ENCODE measurements around the gene COMMD1.

Gene COMMD1

DNA sequence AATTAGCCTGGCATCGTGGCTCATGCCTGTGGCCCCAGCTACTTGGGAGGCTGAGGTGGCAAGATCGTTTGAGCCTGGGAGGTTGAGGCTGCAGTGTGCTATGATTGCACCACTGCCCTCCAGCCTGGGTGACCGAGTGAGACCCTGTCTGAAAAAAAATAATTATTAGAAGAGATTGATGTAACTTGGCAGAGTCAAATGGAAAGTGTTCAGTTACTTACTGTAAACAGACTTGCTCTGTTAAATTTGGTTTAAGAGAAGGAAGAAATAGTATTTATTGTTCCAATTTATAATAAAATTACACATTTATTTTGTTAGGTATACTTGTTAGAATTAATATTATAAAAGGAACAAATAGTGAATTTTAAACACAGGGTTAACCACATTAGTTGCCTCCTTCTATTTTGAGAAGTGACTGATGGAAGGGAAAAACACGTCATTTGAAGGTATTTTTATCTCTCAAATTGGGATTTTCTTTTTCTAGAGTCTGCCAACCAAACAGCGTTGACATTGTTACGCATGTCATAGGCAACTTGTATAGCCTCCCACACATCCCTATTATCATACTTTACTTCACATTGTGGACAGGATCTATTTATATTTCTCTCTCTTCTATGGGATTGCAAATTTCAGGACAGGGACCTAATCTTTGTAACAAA, 171.6 kb downstream of the COMMD1 start:
- H3K36me3 ChIP-seq (ENCODE audit: insufficient read depth, insufficient read length, low read length): no peaks in the 10 kb centered on the region
- no peak overlapping the region for H3K9ac ChIP-seq (ENCODE audit: insufficient read length, low read depth)
- no peak for DNase-seq (ENCODE audit: low read depth, low spot score)
- peaks cover 13% of the 10 kb centered on the region for H3K9me3 ChIP-seq (ENCODE audit: insufficient read depth, low read length)
- peaks cover 4% of the 10 kb centered on the region for H3K4me1 ChIP-seq (ENCODE audit: insufficient read depth, insufficient read length)
- no peak overlapping the region for H3K4me3 ChIP-seq (ENCODE audit: insufficient read length, low read depth)
- H3K27me3 ChIP-seq (ENCODE audit: insufficient read depth, insufficient read length): no peaks in the 10 kb centered on the region
- TF ChIP-seq SUZ12 (IDR thresholded peaks at IDR 0.05; ENCODE audit: extremely low read depth, insufficient read depth, insufficient read length): no peak

DNA sequence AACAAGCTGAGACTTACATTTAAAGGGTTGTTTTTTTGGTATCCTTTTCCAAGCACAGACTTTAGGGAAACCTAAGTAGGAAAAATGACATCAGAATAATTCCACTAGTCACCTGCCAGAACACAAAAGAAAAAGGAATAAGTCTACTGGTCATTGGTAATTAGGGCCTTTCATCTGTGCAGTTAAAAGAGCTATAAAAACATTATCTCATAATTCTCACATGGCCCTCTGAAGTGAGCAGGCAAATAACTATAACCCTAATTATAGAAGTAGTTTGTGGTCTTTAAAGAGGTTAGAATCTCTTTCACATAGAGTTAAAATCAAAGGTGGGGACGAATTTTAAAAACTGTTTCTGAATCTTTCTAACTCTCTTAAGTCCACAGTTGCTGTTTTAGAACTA, 179.3 kb downstream of the COMMD1 start:
- H3K27me3 ChIP-seq (ENCODE audit: insufficient read depth, insufficient read length): no peaks in the 10 kb centered on the region
- no peaks in the 10 kb centered on the region for H3K4me1 ChIP-seq (ENCODE audit: insufficient read depth, insufficient read length)
- H3K4me3 ChIP-seq (ENCODE audit: insufficient read length, low read depth): no peak overlapping the region
- TF ChIP-seq SUZ12 (IDR thresholded peaks at IDR 0.05; ENCODE audit: extremely low read depth, insufficient read depth, insufficient read length): no peak
- no peak for TF ChIP-seq YY1 (IDR thresholded peaks at IDR 0.05; ENCODE audit: insufficient read depth, insufficient read length)
- no peak for TF ChIP-seq ZNF274 (IDR thresholded peaks at IDR 0.05; ENCODE audit: low read depth, low read length)
- no peaks in the 10 kb centered on the region for H3K36me3 ChIP-seq (ENCODE audit: insufficient read depth, insufficient read length, low read length)
- no peaks in the 10 kb centered on the region for H3K9me3 ChIP-seq (ENCODE audit: insufficient read depth, low read length)
- DNase-seq (ENCODE audit: low read depth, low spot score): no peak
- no peak overlapping the region for H3K9ac ChIP-seq (ENCODE audit: insufficient read length, low read depth)

DNA sequence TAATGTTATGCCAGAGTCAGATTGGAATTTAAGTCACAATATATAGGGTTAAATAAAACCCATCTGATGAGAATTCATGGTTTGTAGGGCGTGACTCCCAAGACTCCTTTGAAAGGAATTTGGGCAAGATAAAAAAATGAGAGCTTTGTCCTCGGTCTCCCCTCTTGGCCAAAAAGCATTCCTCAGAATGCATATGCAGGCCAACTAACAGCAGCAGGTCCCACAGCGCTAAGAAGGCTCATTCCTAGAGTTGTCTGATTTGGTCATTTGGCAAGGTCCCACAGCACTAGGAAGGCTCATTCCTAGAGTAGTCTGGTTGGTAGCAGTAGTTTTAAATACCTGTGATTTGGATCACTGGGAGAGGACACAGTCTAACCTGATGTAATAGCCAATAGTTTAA, 184.2 kb downstream of the COMMD1 start:
- no peaks in the 10 kb centered on the region for H3K9me3 ChIP-seq (ENCODE audit: insufficient read depth, low read length)
- DNase-seq (ENCODE audit: low read depth, low spot score): no peak
- no peaks in the 10 kb centered on the region for H3K36me3 ChIP-seq (ENCODE audit: insufficient read depth, insufficient read length, low read length)
- H3K27me3 ChIP-seq (ENCODE audit: insufficient read depth, insufficient read length): no peaks in the 10 kb centered on the region
- no peak overlapping the region for H3K4me3 ChIP-seq (ENCODE audit: insufficient read length, low read depth)
- H3K4me1 ChIP-seq (ENCODE audit: insufficient read depth, insufficient read length): no peaks in the 10 kb centered on the region
- no peak for TF ChIP-seq ZNF274 (IDR thresholded peaks at IDR 0.05; ENCODE audit: low read depth, low read length)
- no peak for TF ChIP-seq SUZ12 (IDR thresholded peaks at IDR 0.05; ENCODE audit: extremely low read depth, insufficient read depth, insufficient read length)
- TF ChIP-seq YY1 (IDR thresholded peaks at IDR 0.05; ENCODE audit: insufficient read depth, insufficient read length): no peak
- no peak overlapping the region for H3K9ac ChIP-seq (ENCODE audit: insufficient read length, low read depth)

DNA sequence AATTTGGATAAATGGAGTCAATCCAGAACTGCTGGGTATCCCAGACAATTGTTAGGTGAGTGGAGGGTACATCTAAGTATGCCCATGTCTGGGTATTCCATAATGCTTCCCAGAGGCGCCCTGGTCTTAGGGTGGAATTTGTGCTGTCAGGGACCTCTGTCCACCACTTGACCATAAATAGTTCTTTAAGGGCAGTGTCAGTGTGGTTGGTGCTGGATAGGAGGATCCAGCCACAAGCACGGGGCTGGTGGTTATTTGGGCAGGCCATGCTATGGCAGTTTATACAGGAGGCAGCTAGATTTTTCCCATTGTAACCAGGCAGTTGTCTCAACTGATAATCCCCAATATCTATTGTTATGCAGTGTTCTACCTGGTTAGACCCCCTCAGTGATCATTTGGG, 186.0 kb downstream of the COMMD1 start:
- no peak for TF ChIP-seq SUZ12 (IDR thresholded peaks at IDR 0.05; ENCODE audit: extremely low read depth, insufficient read depth, insufficient read length)
- no peak for TF ChIP-seq YY1 (IDR thresholded peaks at IDR 0.05; ENCODE audit: insufficient read depth, insufficient read length)
- no peak for TF ChIP-seq ZNF274 (IDR thresholded peaks at IDR 0.05; ENCODE audit: low read depth, low read length)
- no peak for DNase-seq (ENCODE audit: low read depth, low spot score)
- no peak overlapping the region for H3K9ac ChIP-seq (ENCODE audit: insufficient read length, low read depth)
- no peaks in the 10 kb centered on the region for H3K9me3 ChIP-seq (ENCODE audit: insufficient read depth, low read length)
- no peak overlapping the region for H3K4me3 ChIP-seq (ENCODE audit: insufficient read length, low read depth)
- no peaks in the 10 kb centered on the region for H3K4me1 ChIP-seq (ENCODE audit: insufficient read depth, insufficient read length)
- H3K27me3 ChIP-seq (ENCODE audit: insufficient read depth, insufficient read length): no peaks in the 10 kb centered on the region
- H3K36me3 ChIP-seq (ENCODE audit: insufficient read depth, insufficient read length, low read length): no peaks in the 10 kb centered on the region

- DNase-seq (ENCODE audit: low read depth, low spot score): no peak
- Histone ChIP-seq H3K4me1 (ENCODE audit: insufficient read depth, insufficient read length) (no peaks in the 10 kb centered on the region), H3K9me3 (ENCODE audit: insufficient read depth, low read length) (no peaks in the 10 kb centered on the region), H3K4me3 (ENCODE audit: insufficient read length, low read depth) (no peak overlapping the region), H3K27me3 (ENCODE audit: insufficient read depth, insufficient read length) (no peaks in the 10 kb centered on the region), H3K36me3 (ENCODE audit: insufficient read depth, insufficient read length, low read length) (no peaks in the 10 kb centered on the region), H3K9ac (ENCODE audit: insufficient read length, low read depth) (no peak overlapping the region)
- TF ChIP-seq ZNF274 (IDR thresholded peaks at IDR 0.05; ENCODE audit: low read depth, low read length) (no peak), YY1 (IDR thresholded peaks at IDR 0.05; ENCODE audit: insufficient read depth, insufficient read length) (no peak), SUZ12 (IDR thresholded peaks at IDR 0.05; ENCODE audit: extremely low read depth, insufficient read depth, insufficient read length) (no peak)
Measured at GRCh38 chr2:62099050-62099449, 193.6 kb downstream of the COMMD1 start.

GRCh38 chr2:62099523-62100175, 194.2 kb downstream of the COMMD1 start:
- Histone ChIP-seq H3K4me3 (ENCODE audit: insufficient read length, low read depth) (no peak overlapping the region), H3K4me1 (ENCODE audit: insufficient read depth, insufficient read length) (no peaks in the 10 kb centered on the region), H3K9me3 (ENCODE audit: insufficient read depth, low read length) (no peaks in the 10 kb centered on the region), H3K36me3 (ENCODE audit: insufficient read depth, insufficient read length, low read length) (no peaks in the 10 kb centered on the region), H3K27me3 (ENCODE audit: insufficient read depth, insufficient read length) (no peaks in the 10 kb centered on the region), H3K9ac (ENCODE audit: insufficient read length, low read depth) (no peak overlapping the region)
- TF ChIP-seq YY1 (IDR thresholded peaks at IDR 0.05; ENCODE audit: insufficient read depth, insufficient read length) (no peak), ZNF274 (IDR thresholded peaks at IDR 0.05; ENCODE audit: low read depth, low read length) (no peak), SUZ12 (IDR thresholded peaks at IDR 0.05; ENCODE audit: extremely low read depth, insufficient read depth, insufficient read length) (no peak)
- no peak for DNase-seq (ENCODE audit: low read depth, low spot score)

DNA sequence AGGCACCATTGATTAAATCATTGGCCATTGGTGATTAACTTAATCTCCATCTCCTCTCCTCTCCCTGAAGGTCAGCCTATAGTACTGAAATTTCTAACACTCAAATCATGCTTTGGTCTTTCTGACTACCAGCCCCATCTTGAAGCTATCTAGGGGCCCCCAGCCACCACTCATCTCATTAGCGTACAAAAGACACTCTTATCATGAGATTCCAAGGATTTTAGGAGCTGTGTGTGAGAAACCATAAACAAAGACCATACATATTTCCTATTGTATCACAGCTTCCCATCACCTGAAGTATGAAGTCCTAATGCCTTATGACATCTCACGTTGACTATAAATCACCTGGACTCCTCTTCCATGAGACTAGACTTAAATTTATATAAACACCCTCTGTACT, 196.4 kb downstream of the COMMD1 start:
- DNase-seq (ENCODE audit: low read depth, low spot score): no peak
- no peak overlapping the region for H3K9ac ChIP-seq (ENCODE audit: insufficient read length, low read depth)
- H3K4me3 ChIP-seq (ENCODE audit: insufficient read length, low read depth): no peak overlapping the region
- H3K36me3 ChIP-seq (ENCODE audit: insufficient read depth, insufficient read length, low read length): no peaks in the 10 kb centered on the region
- no peaks in the 10 kb centered on the region for H3K27me3 ChIP-seq (ENCODE audit: insufficient read depth, insufficient read length)
- H3K4me1 ChIP-seq (ENCODE audit: insufficient read depth, insufficient read length): no peaks in the 10 kb centered on the region
- TF ChIP-seq SUZ12 (IDR thresholded peaks at IDR 0.05; ENCODE audit: extremely low read depth, insufficient read depth, insufficient read length): no peak
- no peak for TF ChIP-seq ZNF274 (IDR thresholded peaks at IDR 0.05; ENCODE audit: low read depth, low read length)
- TF ChIP-seq YY1 (IDR thresholded peaks at IDR 0.05; ENCODE audit: insufficient read depth, insufficient read length): no peak
- no peaks in the 10 kb centered on the region for H3K9me3 ChIP-seq (ENCODE audit: insufficient read depth, low read length)

All from NT2/D1 (cell line).